ENCODE results near the gene PTPRS. TPM values are rescaled to one million over a fixed set of nuclear protein-coding genes. Genes with fewer than 3 reads are reported as not detected.

Gene PTPRS
- total and polyA plus RNA-seq, 7 donors = 0.46 to 211 (median 120) TPM

GRCh38 chr19:5380215-5380919 lies 39.8 kb upstream of the PTPRS start:
- intact Hi-C loops (cut with DNase I) = no loop called here
- WGBS, 2 donors = 89 to 90% methylated on average over 9 of the region's 9 CpGs
- no peak for DNase-seq
- H3K36me3 ChIP-seq = no peaks in the 10 kb centered on the region
- TF ChIP-seq CTCF (IDR thresholded peaks at IDR 0.05) (no peak), POLR2AphosphoS5 (IDR thresholded peaks at IDR 0.05) (no peak), POLR2A (IDR thresholded peaks at IDR 0.05) (no peak), EP300 (IDR thresholded peaks at IDR 0.05) (no peak)
- no peak overlapping the region for H3K4me3 ChIP-seq
- no peak overlapping the region for H3K27ac ChIP-seq
- no peaks in the 10 kb centered on the region for H3K4me1 ChIP-seq
- H3K9me3 ChIP-seq = peaks cover 0 to 18% (median 11%) of the 10 kb centered on the region in 4 donors
- H3K27me3 ChIP-seq = peaks cover 0 to 4% (median 0%) of the 10 kb centered on the region in 3 donors

DNA sequence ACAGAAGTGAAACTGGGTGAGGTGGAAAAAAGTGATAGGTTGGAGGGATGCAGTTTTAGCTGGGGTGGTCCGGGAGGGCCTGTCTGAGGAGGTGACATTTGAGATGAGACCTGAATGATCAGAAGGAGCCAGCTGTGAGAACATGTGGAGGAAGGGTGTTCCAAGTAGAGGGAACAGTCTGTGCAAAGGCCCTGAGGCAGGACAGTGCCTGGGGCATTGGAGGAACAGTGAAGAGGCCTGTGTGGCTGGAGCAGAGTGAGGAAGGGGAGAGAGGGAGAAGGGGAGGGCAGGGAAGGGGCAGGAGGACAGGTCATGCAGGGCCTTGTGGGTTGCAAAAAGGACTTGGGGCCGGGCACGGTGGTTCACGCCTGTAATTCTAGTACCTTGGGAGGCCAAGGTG lies 36.3 kb upstream of the PTPRS start:
- no peak for DNase-seq
- 86 to 95% methylated on average over 4 of the region's 4 CpGs for WGBS, 2 donors
- TF ChIP-seq CTCF (IDR thresholded peaks at IDR 0.05) (no peak), POLR2AphosphoS5 (IDR thresholded peaks at IDR 0.05) (no peak), EP300 (IDR thresholded peaks at IDR 0.05) (no peak), POLR2A (IDR thresholded peaks at IDR 0.05) (no peak)
- intact Hi-C loops (cut with DNase I) = no loop called here
- H3K4me3 ChIP-seq = no peak overlapping the region
- H3K27ac ChIP-seq = no peak overlapping the region
- H3K27me3 ChIP-seq = peaks cover 0 to 12% (median 0%) of the 10 kb centered on the region in 3 donors
- no peaks in the 10 kb centered on the region for H3K36me3 ChIP-seq
- H3K4me1 ChIP-seq = no peaks in the 10 kb centered on the region
- H3K9me3 ChIP-seq = peaks cover 0 to 7% (median 5%) of the 10 kb centered on the region in 4 donors

DNA sequence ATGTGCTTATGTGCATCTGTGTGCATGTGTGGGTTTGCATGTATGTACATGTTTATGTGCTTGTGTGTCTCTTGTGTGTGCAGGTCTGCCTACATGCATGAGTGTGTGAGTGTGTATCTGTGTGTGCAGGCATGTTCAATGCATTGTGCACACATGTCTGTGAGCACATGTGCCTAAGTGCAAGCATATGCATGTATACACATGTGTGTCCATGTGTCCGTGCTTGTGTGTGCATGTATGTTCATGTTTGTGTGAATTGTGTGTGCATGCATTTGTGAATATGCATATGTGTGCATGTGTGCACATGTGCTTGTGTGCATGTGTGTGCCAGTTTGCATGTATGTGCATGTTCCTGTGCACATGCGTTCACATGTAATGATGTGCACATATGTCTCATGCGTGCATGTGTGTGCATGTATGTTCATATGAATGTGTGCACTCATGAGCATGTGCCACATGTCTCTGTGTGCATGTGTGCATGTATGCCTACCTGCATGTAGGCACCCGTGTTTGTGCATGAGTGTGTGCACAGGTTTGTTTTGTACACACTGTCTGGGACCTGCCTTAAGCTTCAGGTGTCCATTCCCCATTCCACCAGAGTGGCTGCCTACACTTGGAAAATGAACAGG lies 32.1 kb upstream of the PTPRS start:
- intact Hi-C loops (cut with DNase I) = no loop called here
- peaks cover 0 to 4% (median 0%) of the 10 kb centered on the region in 4 donors for H3K9me3 ChIP-seq
- DNase-seq = no peak
- no peaks in the 10 kb centered on the region for H3K4me1 ChIP-seq
- H3K27ac ChIP-seq = no peak overlapping the region
- no peak for TF ChIP-seq CTCF (IDR thresholded peaks at IDR 0.05)
- no peak overlapping the region for H3K4me3 ChIP-seq
- H3K36me3 ChIP-seq = no peaks in the 10 kb centered on the region
- WGBS, 2 donors = 80 to 93% methylated on average over 4 of the region's 4 CpGs
- H3K27me3 ChIP-seq = peaks cover 0 to 26% (median 8%) of the 10 kb centered on the region in 3 donors

DNA sequence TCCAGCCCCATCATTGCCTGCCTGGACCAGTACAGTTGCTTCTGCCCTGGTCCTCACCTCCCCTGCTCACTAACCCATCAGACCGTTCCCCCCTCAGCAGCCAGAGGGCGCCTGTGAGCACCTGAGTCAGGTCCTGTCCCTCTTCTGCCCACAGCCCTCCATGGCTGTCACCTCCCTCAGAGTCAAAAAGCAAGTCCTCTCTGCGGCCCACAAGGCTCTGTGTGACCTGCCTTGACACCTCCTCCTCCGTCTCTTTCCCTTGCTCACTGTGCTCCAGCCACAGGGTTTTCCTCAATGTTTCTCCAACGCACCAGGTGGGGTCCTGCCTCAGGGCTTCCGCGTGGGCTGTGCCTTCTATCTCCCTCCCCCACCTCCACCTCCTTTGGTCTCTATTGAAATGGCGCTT lies 29.4 kb upstream of the PTPRS start:
- Histone ChIP-seq H3K27me3 (peaks cover 0 to 34% (median 8%) of the 10 kb centered on the region in 3 donors), H3K4me1 (no peaks in the 10 kb centered on the region), H3K9me3 (no peaks in the 10 kb centered on the region), H3K4me3 (no peak overlapping the region), H3K27ac (no peak overlapping the region), H3K36me3 (no peaks in the 10 kb centered on the region)
- TF ChIP-seq EP300 (IDR thresholded peaks at IDR 0.05) (no peak), CTCF (IDR thresholded peaks at IDR 0.05) (peak in 1 of 4 experiments; percentile 24), POLR2AphosphoS5 (IDR thresholded peaks at IDR 0.05) (no peak), POLR2A (IDR thresholded peaks at IDR 0.05) (no peak)
- no peak for DNase-seq
- WGBS, 2 donors = 33 to 36% methylated on average over 8 of the region's 8 CpGs
- intact Hi-C loops (cut with DNase I) = no loop called here

Measured in sigmoid colon (tissue), 7 donors.